ENCODE measurements around the gene NR2C1. TPM values are rescaled to one million over a fixed set of nuclear protein-coding genes. Genes with fewer than 3 reads are reported as not detected.

The NR2C1 gene
- total and polyA plus RNA-seq, 10 of the 15 experiments (the other 5 are each of a cell fraction or from before 2014, with no cell fraction given): 8.8 to 38.1 (median 31.3) TPM

- TF ChIP-seq IRF5 (IDR thresholded peaks at IDR 0.05; ENCODE audit: borderline replicate concordance): no peak
- no peak for TF ChIP-seq ATF3 (IDR thresholded peaks at IDR 0.05; ENCODE audit: borderline replicate concordance, extremely low read depth, low read depth, low read length)
- TF ChIP-seq EGR1 (IDR thresholded peaks at IDR 0.05; ENCODE audit: borderline replicate concordance in 1 of 2, low read depth in 2 of 2, low read length in 2 of 2): no peak; a peak in 1 of 3 replicates
- TF ChIP-seq REST (IDR thresholded peaks at IDR 0.05; ENCODE audit: low read depth, low read length): no peak
- 0 out of 2 replicates have a peak, but pooled peaks have one; percentile 53 for TF ChIP-seq MXI1 (IDR thresholded peaks at IDR 0.05; ENCODE audit: low read depth, low read length)
- TF ChIP-seq HDAC6 (IDR thresholded peaks at IDR 0.05; ENCODE audit: unreplicated experiment): no peak
- TF ChIP-seq NFYB (IDR thresholded peaks at IDR 0.05; ENCODE audit: insufficient read depth, low read depth, low read length): no peak
- no peak for TF ChIP-seq NR2F1 (conservative IDR thresholded peaks at IDR 0.05)
- no peak for TF ChIP-seq USF2 (IDR thresholded peaks at IDR 0.05; ENCODE audit: borderline replicate concordance, low read depth, low read length)
- peak; percentile 66 for TF ChIP-seq HCFC1 (IDR thresholded peaks at IDR 0.05; ENCODE audit: low read length)
- TF ChIP-seq MEF2B (IDR thresholded peaks at IDR 0.05; ENCODE audit: partially characterized antibody, poor library complexity, severe bottlenecking): peak; percentile 40
- no peak for TF ChIP-seq SUPT20H (IDR thresholded peaks at IDR 0.05; ENCODE audit: borderline replicate concordance, control insufficient read depth, low read depth, low read length)
- TF ChIP-seq NBN (IDR thresholded peaks at IDR 0.05): no peak; the same call in 1 of the 2 replicates
- TF ChIP-seq EZH2 (IDR thresholded peaks at IDR 0.05; ENCODE audit: borderline replicate concordance, control insufficient read depth, low read depth, low read length): no peak
- TF ChIP-seq TARDBP (IDR thresholded peaks at IDR 0.05; ENCODE audit: borderline replicate concordance): no peak
- no peak for TF ChIP-seq HDAC2 (IDR thresholded peaks at IDR 0.05)
- TF ChIP-seq MAX (IDR thresholded peaks at IDR 0.05; ENCODE audit: low read depth, low read length): no peak; the same call in 1 of the 2 replicates
- no peak for TF ChIP-seq LARP7 (IDR thresholded peaks at IDR 0.05)
- peak; percentile 89 for TF ChIP-seq ZNF687 (IDR thresholded peaks at IDR 0.05)
These were observed 70.1 kb downstream of the NR2C1 start, which contains the start of gene NDUFA12 (continued) for GRCh38 chr12:95003213-95003920.

All from GM12878 (cell line).